ENCODE results near the gene TTI1.
A peak's percentile ranks its signal among the peaks of the same experiment; 100 is the strongest.

Gene TTI1

DNA sequence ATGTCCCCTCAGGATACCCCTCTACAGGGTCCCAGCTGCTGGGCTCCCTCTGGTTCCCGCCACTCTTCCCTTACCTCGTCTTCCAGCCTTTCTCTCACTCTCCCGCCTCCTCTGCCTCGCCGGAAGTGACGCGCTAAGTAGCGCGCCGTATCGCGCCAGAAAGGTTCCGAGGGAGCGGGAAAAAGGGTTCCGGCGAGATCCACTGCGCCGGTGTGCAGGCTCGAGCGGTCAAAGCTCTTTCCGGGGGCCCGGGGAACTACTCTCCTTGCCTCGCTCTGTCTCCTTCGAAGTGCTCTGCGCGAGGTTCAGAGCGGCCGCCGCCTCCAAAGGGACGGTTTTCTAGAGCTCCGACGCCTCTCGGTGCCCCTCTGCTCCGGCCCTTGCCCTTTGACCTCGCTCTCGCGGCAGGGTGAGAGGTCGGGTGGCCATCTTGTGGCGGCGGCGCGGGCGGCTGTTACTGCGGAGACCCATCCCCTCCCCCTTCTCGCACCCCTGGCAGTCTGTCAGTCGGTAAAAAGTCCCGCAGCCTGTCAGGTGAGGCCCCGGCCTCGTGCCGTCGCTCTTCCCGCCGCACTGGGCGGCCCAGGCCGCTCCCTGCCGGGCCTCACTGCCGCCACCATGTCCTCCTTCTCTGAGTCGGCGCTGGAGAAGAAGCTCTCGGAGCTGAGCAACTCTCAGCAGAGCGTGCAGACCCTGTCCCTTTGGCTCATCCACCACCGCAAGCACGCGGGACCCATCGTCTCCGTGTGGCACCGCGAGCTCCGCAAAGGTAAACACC lies at the start of gene TTI1, which contains the start of gene RPRD1B:
Gene TTI1, minus strand, starts transcription at position 127 of the 778 bp plus-strand sequence. CDS start 19,640 bp downstream, outside the sequence.
Gene RPRD1B, plus strand, starts transcription at position 417 of the 778 bp plus-strand sequence. Its CDS starts 202 bp downstream, at position 619.
- peak; percentile 39 for DNase-seq

DNA sequence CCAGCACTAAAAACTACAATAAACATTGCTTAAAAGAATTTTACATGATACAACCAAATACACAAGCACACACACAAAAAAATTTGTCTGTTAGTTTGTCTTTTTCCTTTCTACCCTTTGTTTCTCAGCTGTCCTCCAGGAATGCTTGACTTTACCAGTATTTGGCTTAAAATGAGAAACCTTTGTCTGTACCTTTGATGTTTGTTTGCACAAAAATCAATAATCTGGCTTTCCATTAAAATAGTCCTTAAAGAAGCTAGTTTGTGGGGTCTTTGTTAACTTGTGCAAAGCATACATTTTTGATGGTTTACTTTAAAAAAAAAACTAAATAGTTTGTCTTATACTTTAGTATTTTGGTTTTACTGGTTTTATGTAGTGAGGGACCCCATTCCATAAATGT lies 49.6 kb upstream of the TTI1 start:
- DNase-seq, result no peak

DNA sequence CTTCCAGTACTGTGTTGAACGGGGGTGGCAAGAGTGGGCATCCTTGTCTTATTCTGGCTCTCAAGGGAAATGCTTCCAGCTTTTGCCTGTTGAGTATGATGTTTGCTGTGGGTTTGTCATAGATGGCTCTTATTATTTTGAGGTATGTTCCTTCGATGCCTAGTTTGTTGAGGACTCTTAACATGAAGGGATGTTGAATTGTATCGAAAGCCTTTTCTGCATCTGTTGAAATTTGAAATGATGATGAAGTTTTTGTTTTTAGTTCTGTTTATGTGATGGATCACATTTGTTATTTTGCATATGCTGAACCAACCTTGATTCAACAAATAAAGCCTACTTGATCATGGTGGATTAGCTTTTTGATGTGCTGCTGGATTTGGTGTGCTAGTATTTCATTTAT lies 48.3 kb upstream of the TTI1 start:
- no peak for DNase-seq

DNA sequence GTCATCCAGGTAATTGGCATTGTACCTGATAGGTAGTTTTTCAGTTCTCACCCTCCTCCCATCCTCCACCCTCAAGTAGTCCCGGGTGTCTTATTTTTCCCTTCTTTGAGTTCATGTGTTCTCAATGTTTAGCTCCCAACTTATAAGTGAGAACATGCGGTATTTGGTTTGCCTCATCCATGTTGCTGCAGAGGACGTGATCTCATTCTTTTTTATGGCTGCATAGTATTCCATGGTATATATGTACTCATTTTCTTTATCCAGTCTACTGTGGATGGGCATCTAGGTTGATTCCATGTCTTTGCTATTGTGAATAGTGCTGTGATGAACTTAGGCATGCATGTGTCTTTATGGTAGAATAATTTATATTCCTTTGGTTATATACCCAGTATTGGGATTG lies 46.1 kb upstream of the TTI1 start:
- no peak for DNase-seq

DNA sequence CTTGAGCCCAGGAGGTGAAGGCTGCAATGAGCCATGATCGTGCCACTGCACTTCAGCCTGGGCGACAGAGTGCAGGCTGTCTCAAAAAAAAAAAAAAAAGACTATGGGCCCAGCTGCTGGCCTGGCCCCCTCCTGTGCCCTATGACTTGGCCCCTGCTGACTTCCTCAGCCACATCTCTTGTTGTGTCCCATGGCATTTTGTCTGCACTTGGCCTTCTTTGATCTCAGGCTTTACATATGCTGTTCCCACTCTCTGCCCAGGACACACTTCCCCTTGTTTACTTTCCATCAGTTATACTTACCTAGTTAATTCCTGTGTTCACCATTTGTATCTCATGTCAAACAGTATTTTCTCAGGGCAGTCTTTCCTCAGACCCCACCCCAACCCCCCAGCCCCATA lies 44.8 kb upstream of the TTI1 start:
- no peak for DNase-seq

DNA sequence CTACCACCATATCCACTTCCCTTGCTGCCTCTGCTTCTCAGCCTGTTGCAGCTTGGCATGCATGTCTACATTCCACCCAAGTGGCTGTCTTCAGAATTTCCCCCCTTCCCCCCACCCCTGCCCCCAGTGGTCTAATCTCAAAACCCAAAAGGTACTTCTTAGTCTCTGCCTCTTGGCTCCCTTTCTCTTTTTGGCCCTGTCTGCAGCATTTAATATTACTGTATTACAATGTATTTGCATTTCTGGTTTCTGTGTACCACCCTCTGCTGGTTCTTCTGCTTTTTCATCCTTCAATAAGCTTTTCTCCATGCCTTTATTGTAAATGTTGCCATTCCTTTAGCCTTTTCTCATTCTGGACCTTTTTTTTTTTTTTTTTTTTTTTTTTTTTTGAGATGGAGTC lies 43.3 kb upstream of the TTI1 start:
- no peak for DNase-seq

DNA sequence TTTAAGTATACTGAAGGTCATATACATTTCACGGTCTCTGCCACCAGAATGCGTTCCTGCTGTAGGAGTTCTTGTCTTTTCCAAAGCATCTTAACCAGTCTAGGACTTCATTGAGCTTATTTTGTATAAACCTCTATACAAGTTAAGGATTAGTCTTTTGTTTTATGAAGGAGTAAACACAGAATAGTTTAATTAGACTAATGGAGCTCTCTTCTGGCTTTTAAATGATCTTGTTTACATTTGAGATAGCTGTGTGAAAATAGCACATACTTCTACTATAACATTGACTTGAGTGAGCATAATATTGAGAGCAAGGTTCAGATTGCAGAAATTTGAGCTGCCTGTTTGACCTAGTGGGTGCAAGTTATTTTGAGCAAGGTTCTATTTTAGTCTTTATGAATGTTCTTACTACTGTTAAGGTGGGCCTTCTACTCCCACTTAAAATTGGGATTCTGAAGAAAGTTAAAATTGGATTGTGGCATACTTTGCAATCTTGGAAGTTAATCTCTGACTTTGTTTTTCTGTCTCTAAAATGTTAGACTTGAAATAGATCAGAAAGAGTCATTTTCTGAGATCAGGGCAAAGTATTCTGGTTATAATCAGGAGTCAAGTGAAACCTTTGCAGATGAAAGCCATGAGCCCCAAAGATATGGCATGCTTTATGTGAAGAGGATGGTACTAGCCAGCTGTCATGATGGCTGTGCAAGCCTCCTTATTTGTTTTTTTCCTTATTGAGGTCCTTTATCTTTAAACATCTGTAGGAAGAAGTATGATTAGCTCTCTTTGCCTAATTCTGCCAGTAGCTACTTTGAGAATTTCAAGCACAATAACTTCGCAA lies 42.1 kb upstream of the TTI1 start:
- no peak for DNase-seq

DNA sequence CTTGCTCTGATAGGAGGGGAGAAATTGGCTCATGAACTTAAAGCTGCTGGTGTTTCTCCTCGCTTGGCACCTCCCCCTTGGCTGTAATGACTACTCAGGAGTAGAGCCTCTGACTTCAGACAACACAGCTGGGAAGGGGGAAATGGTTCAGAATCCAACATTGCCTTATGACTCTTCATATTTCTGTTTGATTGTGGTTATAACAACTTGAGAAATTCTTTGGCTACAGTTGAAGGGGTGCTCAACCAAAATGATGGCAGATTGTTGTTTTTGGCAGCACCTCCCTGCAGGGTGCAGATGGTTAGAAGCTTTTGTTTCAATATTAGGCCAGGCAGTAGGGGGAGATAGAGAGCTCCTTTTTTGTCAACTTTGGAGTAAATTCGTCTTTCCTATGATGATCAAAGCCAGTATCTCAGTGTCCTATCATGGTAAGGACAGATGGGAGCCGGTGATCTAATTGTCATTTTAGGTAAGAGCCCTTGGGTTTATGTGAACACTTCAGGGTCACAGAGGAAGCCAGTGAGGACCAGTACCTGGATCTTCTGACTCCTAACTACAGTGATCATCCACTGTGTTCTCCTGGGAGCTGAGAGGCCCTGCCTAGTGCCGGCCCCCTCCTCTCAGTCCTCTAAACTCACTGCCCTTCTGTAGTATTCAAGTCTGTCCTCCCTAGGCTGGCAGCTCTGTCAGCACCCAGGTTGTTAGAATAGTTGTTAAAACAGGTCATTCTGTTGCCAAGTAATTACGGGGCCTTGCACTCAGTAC lies 40.2 kb upstream of the TTI1 start:
- DNase-seq, result no peak

DNA sequence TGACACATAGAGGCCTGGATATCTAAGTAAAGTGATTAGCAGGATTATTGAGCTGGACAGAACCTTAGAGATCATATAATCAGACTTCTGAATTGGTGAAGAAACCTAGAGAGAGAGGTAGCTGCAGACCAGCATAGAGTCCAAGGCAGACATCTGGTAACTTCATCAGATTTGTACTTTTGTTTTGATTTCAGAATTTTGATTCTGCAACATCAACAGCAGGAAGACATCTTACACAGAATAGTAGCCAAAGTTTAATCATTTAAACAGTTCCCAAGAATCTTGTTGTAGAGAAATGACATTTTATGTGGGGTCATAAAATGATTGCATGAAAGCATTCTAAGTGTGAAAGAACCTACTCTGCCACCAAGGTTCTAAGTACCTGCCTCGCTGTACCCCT lies 39.6 kb upstream of the TTI1 start:
- no peak for DNase-seq

DNA sequence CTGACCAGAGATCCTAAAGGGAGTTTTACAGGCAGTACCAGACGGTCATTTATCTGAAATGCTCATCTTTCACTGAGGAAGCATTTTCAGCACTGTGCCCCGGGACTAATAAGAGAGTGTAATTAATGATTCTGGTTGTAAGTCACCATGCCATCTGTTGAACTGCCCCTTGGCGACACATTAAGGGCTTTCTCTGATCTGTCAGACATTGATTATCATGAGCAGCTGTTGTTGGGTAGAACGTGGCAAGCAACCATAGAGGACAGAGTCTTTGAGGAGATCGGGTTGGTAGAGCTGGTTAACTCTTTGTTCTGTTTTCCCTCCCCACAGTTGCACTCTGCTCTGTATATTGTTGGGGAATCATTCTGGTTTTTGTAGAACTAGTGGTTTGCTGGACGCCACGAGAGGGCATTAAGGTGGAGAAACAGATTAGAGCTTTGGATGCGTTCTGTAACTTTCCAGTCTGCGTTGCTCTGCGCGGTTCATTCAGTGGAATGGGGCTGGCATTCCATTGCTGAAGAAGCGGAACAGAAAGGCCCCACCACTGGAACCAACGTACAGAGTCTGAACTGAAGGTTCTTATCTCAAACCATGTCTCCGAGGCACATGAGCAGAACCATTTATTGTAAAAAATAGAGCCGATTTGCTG lies 34.6 kb upstream of the TTI1 start:
- no peak for DNase-seq

DNA sequence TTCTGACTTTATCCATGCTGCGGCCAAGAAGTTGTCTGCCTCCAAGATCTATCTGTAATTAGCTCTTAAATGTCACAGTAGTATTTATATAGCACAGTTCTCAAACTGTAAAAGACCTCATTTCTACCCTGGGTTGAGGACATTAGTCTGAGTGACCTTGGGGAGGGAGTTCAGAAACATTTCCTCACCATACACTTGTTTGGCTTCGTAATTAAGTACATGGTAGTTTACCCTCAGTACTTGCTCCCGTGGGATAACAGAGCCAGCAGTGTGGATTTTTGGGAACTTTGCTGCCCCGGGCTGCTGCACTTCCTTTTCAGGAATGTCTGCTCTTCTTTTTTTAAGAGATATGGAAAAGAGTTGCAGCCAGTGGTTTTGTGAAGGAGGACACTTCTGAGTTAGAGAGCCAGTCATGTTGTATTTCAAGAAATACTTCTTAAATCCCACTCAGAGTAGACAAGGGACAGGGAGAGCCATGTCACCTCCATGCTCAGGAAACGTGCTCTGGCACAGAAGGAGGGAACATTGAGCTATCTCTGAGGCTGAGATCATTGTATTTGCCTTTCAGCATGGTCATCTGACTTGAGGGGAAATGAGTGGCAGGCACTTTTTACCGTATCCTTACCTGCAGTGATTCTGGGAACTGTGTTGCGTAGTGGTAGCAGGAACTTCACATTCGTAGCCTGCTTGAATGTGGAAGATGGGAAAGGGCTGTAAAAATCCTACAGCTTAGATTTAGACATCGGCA lies 33.9 kb upstream of the TTI1 start:
- DNase-seq, result no peak

DNA sequence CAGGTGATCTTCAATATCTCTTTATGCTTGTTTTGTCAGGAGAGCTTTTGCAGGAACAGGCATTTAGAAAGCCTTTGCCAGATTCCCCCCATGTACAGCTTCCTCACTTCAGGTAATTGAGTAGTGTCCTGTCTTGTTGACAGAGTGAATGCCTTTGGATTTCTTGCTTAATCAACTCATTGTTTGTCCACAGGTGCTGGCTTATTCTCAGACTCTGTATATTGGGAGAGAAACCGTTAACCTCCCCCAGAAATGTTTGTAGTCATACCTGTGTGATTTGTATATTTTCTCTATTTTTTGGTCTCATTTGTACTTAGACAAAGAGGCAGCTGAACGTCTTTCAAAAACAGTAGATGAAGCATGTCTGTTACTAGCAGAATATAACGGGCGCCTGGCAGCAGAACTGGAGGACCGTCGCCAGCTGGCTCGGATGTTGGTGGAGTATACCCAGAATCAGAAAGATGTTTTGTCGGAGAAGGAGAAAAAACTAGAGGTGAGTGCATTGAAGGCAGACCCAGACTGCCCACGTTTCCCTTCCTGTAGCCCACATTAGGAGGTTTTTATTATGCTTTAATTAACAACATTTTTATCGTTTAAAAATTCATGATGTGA lies 32.6 kb upstream of the TTI1 start:
- DNase-seq, result no peak

DNA sequence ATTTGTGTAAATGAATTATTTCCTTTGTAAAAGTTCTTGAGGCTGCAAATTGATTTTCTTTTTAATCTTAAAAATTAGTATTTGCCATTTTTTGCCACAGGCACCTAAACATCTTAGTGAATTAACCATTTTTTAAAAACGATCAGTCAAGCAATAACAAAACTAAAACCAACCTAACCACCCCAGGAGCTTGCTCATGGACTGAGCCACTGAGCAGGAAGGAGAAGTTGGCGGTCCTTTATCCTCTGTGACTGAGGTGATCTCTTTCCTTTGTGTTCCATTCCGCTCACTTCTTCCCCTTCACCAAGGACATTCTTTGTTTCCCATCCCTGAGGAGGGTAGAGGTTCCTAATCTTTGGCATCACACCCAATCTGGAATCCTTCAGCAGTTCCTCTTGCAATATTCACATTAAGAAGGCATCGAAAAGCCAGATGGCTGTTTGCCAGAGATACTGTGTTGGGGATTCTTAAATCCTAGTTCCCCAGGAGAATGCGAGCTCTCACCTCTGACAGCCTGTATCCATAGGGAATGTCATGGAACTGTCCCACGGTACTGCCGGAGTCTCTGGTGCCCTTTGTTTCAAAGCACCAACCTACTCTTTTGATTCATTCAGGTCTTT lies 30.8 kb upstream of the TTI1 start:
- no peak for DNase-seq

DNA sequence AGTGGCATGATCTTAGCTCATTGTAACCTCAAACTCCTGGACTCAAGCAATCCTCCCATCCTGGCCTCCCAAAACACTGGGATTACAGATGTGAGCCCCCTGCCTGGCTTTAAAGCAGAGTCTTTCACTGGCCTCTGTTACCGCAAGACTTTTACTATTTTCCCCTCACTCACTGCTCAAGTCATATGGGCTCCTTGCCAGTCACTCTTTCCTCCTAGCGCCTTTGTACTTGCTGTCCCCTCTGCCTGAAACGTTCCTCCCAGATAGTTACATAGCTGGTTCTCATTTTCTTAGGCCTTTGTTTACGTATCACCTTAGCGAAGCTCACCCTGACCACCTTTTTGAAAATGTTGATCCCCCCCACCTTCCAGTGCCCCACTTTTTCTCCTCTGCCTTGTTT lies 29.6 kb upstream of the TTI1 start:
- no peak for DNase-seq

DNA sequence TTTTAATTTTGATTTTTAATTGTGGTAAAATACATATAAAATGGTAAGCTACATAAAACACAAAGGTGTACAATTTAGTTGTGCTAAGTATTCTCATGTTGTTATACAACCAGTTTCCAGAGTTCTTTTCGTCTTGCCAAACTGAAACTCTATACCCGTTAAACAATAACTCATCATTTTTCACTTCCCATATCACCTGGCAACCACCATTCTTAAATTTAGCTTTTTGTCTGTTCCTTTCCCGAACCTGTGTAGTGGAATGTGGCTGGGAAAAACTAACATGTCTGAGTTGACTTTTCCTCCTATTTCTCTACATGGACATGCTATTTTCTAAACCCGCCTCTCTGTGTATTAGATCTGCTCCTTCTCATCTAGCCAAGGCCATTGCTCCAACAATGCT lies 27.9 kb upstream of the TTI1 start:
- DNase-seq, result no peak

DNA sequence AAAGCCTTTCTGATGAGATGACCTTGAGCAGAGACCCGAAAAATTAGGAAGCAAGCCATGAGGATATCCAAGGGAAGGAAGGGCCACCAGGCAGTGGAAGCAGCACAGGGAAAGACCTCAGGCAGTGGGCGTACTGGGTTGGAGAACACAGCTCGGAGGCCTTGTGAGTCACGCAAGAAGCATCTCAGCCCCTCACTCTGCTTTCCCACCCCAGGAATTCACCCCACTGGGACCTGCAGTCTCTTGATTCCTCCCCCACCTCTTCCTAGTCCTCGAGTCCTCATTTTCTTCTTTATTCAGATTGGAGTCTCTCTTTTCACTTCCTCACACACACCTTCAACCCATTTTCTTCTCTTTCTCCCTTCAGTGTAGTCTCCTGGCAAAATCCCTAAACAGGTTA lies 27.3 kb upstream of the TTI1 start:
- DNase-seq, result no peak

DNA sequence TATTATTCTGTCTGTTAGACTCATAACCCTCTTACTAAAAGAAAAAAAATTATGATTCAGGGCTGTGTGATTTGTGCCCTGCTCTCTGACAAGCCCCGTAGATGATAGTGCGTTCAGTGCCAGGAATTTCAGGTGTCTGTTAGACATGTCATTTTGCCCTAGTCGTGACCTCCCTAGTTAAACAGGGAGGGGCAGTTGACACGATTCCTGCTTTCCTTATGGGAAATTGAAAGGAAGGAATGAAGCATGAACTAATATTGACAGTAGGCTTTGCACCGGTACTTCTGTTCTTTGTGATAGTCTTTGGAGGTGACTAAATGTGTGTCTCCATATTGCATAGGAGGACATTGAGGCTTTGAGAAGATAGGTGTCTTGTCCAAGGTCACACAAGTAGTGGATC lies 26.6 kb upstream of the TTI1 start:
- DNase-seq, result no peak

DNA sequence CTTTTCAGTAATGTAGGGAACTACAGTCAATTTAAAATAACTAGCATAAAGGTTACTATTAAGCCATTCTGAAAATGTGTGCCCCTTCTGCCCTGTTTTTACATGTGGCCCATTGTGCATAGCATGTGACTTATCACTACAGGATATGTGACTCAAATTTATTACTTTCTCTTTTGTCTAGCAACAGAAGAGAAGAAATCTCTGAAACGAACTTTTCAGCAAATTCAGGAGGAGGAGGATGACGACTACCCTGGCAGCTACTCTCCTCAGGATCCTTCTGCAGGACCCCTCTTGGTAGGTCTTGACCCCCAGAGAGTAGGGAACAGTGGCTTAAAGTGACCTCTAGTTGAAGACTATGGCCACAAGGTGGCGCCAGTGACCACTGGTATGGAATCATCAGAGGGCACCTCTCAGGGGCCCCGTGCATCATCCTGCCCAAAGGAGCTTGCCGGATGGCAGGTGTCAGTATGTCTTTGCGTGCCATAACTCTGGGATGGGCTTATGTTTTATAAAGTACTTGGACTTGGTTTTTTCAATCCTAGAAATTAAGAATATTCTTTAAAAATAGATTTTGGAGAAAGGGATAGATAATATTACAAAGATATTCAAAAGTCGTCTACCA lies 24.2 kb upstream of the TTI1 start:
- peak; percentile 32 for DNase-seq

DNA sequence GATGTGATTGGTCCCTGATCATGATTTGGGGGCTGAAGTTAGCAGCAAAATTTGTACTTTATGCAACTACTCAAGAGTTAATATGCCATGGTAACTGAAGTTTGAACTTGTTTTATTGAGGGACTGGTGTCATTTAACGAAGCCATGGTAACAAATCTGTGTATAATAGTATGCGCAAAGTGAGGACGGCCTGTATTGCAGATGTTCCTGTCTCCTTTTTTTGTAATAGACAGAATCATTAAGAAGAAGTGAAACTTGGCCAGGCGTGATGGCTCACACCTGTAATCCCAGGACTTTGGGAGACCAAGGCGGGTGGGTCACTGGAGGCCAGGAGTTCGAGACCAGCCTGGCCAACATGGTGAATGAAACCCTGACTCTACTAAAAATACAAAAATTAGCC lies 22.6 kb upstream of the TTI1 start:
- no peak for DNase-seq

DNA sequence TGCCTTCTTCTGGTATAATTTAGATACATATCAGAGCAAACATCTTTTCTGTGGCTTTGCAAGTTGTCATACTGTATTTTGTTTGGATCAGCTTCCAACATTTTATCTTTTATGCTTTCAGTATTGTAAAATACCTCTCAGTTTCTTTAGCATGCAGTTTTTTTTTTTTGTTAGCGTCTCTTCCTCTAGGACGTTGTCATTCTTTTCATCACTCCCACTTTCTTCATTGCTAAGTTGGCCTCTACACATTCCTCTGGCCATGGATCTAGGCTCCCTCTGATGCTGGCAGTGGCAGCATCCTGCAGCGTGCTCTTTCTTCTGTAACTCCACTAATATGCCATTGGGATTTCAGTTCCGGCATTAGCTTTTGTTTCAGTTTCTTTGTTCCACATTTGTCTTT lies 22.0 kb upstream of the TTI1 start:
- DNase-seq, result no peak

DNA sequence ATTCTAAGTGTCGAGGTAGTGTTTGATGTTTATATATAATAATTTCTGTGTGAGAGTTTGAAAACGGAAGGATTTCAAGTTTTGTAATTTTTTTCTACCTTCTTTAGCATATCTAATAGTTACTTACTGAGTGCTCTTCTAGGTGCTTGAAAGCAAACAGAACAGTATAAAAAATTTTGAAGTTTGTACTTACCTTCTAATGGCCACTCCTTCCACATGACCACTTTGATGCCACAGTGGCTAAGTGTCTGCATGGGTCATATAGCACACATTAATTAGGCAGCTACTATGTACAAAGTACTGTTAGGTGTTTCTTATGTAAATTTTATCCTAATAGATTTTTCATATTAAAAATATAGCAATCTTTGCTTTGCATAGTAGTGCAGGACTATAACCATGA lies 21.4 kb upstream of the TTI1 start:
- DNase-seq, result no peak

Measured in NCI-H2107 (cell line).